ENCODE measurements around the gene QRICH2. TPM values are rescaled to one million over a fixed set of nuclear protein-coding genes. Genes with fewer than 3 reads are reported as not detected.
A peak's percentile ranks its signal among the peaks of the same experiment; 100 is the strongest.

Gene QRICH2
- total and polyA plus RNA-seq, 11 donors, result 1.0 to 2.7 (median 1.6) TPM

GRCh38 chr17:76266244-76266938 is 41.7 kb downstream of the QRICH2 start:
- H3K27me3 ChIP-seq, result no peaks in the 10 kb centered on the region
- H3K4me3 ChIP-seq, result peak overlapping the region; percentile 85 to 99 (median 94)
- H3K4me1 ChIP-seq, result peaks cover 11 to 84% (median 57%) of the 10 kb centered on the region in 12 donors
- DNase-seq, result peak in 2 of 5 donors; percentile 30 to 43
- no peak for ATAC-seq
- intact Hi-C loops (cut with DNase I), result loop anchor here in 1 of 10 donors (5.0 kb wide), 1 partner anchor 69 kb away; no protein-coding TSS in a partner anchor
- TF ChIP-seq POLR2A (IDR thresholded peaks at IDR 0.05), result no peak
- no peaks in the 10 kb centered on the region for H3K9me3 ChIP-seq
- H3K27ac ChIP-seq, result peak overlapping the region; percentile 83 to 98 (median 92)
- peaks cover 0 to 25% (median 14%) of the 10 kb centered on the region in 9 donors for H3K36me3 ChIP-seq
- WGBS, 4 donors, result 2 to 5% (median 4%) methylated on average over 4 to 12 of the region's 12 CpGs

- Histone ChIP-seq H3K27me3 (no peaks in the 10 kb centered on the region), H3K36me3 (peaks cover 0 to 19% (median 11%) of the 10 kb centered on the region in 9 donors), H3K27ac (peak overlapping the region; percentile 83 to 98 (median 92)), H3K9me3 (no peaks in the 10 kb centered on the region), H3K4me3 (peak overlapping the region; percentile 85 to 99 (median 94)), H3K4me1 (peaks cover 11 to 77% (median 50%) of the 10 kb centered on the region in 12 donors)
- intact Hi-C loops (cut with DNase I), result loop anchor here in 1 of 10 donors (5.0 kb wide), 1 partner anchor 68 kb away; no protein-coding TSS in a partner anchor
- peak in 1 of 4 donors; percentile 1 for ATAC-seq
- TF ChIP-seq CTCF (IDR thresholded peaks at IDR 0.05), result no peak
- TF ChIP-seq POLR2A (IDR thresholded peaks at IDR 0.05), result no peak
- peak; percentile 64 to 86 (median 71) for DNase-seq
- 0 to 1% (median 0%) methylated on average over 9 to 76 of the region's 76 CpGs for WGBS, 4 donors
These were observed 42.3 kb downstream of the QRICH2 start for GRCh38 chr17:76265624-76266243.

- Histone ChIP-seq H3K27me3 (no peaks in the 10 kb centered on the region), H3K27ac (peak within 1 kb of the TSS; percentile 83 to 98 (median 92)), H3K9me3 (no peaks in the 10 kb centered on the region), H3K4me1 (peaks cover 11 to 72% (median 43%) of the 10 kb centered on the region in 12 donors), H3K36me3 (peaks cover 0 to 12% (median 4%) of the 10 kb centered on the region in 9 donors), H3K4me3 (peak within 1 kb of the TSS; percentile 85 to 99 (median 94))
- DNase-seq (peak; percentile 99 to 100 (median 100)), ATAC-seq (peak; percentile 95 to 97 (median 96))
- 0% methylated on average over 42 to 94 of the region's 94 CpGs for WGBS, 4 donors
- no peak for TF ChIP-seq CTCF (IDR thresholded peaks at IDR 0.05)
- TF ChIP-seq POLR2A (IDR thresholded peaks at IDR 0.05), result peak; percentile 84 to 94
- intact Hi-C loops (cut with DNase I), result loop anchor here in 1 of 10 donors (1.0 to 5.0 kb wide), 2 partner anchors 25 to 68 kb away; partner anchors contain the start of gene RNF157
These were observed 43.1 kb downstream of the QRICH2 start, which contains the start of gene UBALD2 for GRCh38 chr17:76264755-76265623. UBALD2 (plus strand) TSS chr17:76265348; CDS start chr17:76265506, 158 bp downstream.

- DNase-seq (no peak), ATAC-seq (no peak)
- 31 to 48% (median 43%) methylated on average over 9 of the region's 9 CpGs for WGBS, 4 donors
- Histone ChIP-seq H3K4me1 (peaks cover 11 to 72% (median 37%) of the 10 kb centered on the region in 12 donors), H3K27me3 (no peaks in the 10 kb centered on the region), H3K36me3 (peaks cover 0 to 8% (median 0%) of the 10 kb centered on the region in 9 donors), H3K4me3 (peak overlapping the region in 9 of 12 donors; percentile 6 to 99 (median 85)), H3K27ac (peak overlapping the region in 11 of 12 donors; percentile 39 to 96 (median 62)), H3K9me3 (no peaks in the 10 kb centered on the region)
- intact Hi-C loops (cut with DNase I), result loop anchor here in 1 of 10 donors (1.0 kb wide), 1 partner anchor 24 kb away; the partner anchor contains the start of gene RNF157
- no peak for TF ChIP-seq POLR2A (IDR thresholded peaks at IDR 0.05)
- TF ChIP-seq CTCF (IDR thresholded peaks at IDR 0.05), result no peak
These were observed 43.7 kb downstream of the QRICH2 start for GRCh38 chr17:76264425-76264754.
